NCI-H2227 (cell line): Measurements from ENCODE around the gene SCYL3.
"Not testable (repeated sequence)": the region's sequence is repeated elsewhere in the genome, so short reads cannot be mapped to it uniquely, and the experiment has no call there.

ENCODE experiments used
- DNase-seq: peaks from one replicate; lab custom pipeline; 2025; ENCODE audit not compliant: unreplicated experiment; lab: John Stamatoyannopoulos, UW

The SCYL3 gene

GRCh38 chr1:169893645-169894423, at the start of gene SCYL3:
Gene SCYL3 (minus strand): TSS chr1:169893896. CDS start chr1:169888840, 5,056 bp downstream.
- DNase-seq: peak; percentile 96

GRCh38 chr1:169941982-169942830, 48.5 kb upstream of the SCYL3 start:
- no peak for DNase-seq

GRCh38 chr1:169933984-169934725, 40.5 kb upstream of the SCYL3 start:
- DNase-seq: no peak

- DNase-seq: no peak
Observed at GRCh38 chr1:169931795-169932231, 38.1 kb upstream of the SCYL3 start.

- no peak for DNase-seq
Observed at GRCh38 chr1:169929210-169929526, 35.5 kb upstream of the SCYL3 start.

- DNase-seq: peak; percentile 63
Observed at GRCh38 chr1:169928438-169929209, 34.9 kb upstream of the SCYL3 start.

GRCh38 chr1:169925505-169926482, 32.1 kb upstream of the SCYL3 start:
- DNase-seq: no peak

GRCh38 chr1:169924829-169925228, 31.1 kb upstream of the SCYL3 start:
- DNase-seq: no peak

GRCh38 chr1:169924063-169924462, 30.4 kb upstream of the SCYL3 start:
- no peak for DNase-seq

GRCh38 chr1:169921080-169921479, 27.4 kb upstream of the SCYL3 start:
- no peak for DNase-seq

GRCh38 chr1:169918927-169919326, 25.2 kb upstream of the SCYL3 start:
- DNase-seq: no peak

GRCh38 chr1:169918220-169918619, 24.5 kb upstream of the SCYL3 start:
- not testable (repeated sequence) for DNase-seq

GRCh38 chr1:169915150-169915549, 21.5 kb upstream of the SCYL3 start:
- peak; percentile 12 for DNase-seq

GRCh38 chr1:169914531-169914930, 20.8 kb upstream of the SCYL3 start:
- DNase-seq: no peak

GRCh38 chr1:169909499-169909898, 15.8 kb upstream of the SCYL3 start:
- no peak for DNase-seq

- DNase-seq: no peak
Observed at GRCh38 chr1:169906938-169907337, 13.2 kb upstream of the SCYL3 start.

GRCh38 chr1:169904834-169905233, 11.1 kb upstream of the SCYL3 start:
- no peak for DNase-seq

- no peak for DNase-seq
Observed at GRCh38 chr1:169902751-169903150, 9.1 kb upstream of the SCYL3 start.

GRCh38 chr1:169901115-169901514, 7.4 kb upstream of the SCYL3 start:
- DNase-seq: no peak

- DNase-seq: no peak
Observed at GRCh38 chr1:169900571-169900970, 6.9 kb upstream of the SCYL3 start.
